Epithelial cell of proximal tubule (primary cell): ENCODE data around the gene FRAT1. TPM values are rescaled to one million over a fixed set of nuclear protein-coding genes. Genes with fewer than 3 reads are reported as not detected.

Experiments
- DNase-seq: peaks from one replicate; pipeline ENCODE4 v3.0.0-alpha.2; 2011; ENCODE audit warnings: low read depth
- H3K4me3 ChIP-seq: 2 replicates; pipeline ENCODE4 v1.5.1; 2011; ENCODE audit warnings: low read depth, mild to moderate bottlenecking, low read length
- CTCF ChIP-seq: conservative IDR thresholded peaks from 2 replicates; pipeline ENCODE4 v1.5.1; 2012; ENCODE audit warnings: low read depth, mild to moderate bottlenecking, low read length
- total RNA-seq: library from RNA; depleted of rRNA; stranded (reverse); fragments of >200 nt; gene quantifications from 2 replicates; pipeline ENCODE4 v1.2.3, GENCODE V29; 2015

Gene FRAT1
- total RNA-seq, 1 donor from 2014 or later = 1.1 TPM

GRCh38 chr10:97360705-97361536, 41.9 kb downstream of the FRAT1 start:
- H3K4me3 ChIP-seq = no peak overlapping the region
- no peak for TF ChIP-seq CTCF
- no peak for DNase-seq

GRCh38 chr10:97361537-97361901, 42.4 kb downstream of the FRAT1 start:
- no peak overlapping the region for H3K4me3 ChIP-seq
- TF ChIP-seq CTCF = no peak
- DNase-seq = no peak

- DNase-seq = no peak
- no peak for TF ChIP-seq CTCF
- H3K4me3 ChIP-seq = no peak overlapping the region
Measured at GRCh38 chr10:97362310-97363033, 43.4 kb downstream of the FRAT1 start.

DNA sequence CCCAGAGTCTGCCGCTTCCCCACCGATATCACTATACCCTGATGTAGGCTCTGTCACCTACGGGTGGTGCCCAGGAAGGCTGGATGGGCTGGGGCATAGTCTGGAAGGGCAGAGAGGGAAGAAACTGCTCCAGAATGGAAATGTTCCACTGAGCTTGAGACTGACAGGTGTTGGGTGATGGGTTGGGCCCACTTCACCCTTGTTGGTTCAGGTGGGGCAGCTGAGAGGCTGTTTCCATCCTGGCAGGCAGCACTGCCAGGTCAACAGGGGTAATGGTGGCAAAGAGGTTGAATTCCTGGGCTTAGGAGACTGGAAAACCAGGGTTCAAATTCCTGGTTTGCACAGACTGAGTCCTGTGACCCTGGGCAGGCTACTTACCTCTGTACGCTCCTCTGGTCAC, 44.0 kb downstream of the FRAT1 start:
- TF ChIP-seq CTCF = no peak
- DNase-seq = no peak

DNA sequence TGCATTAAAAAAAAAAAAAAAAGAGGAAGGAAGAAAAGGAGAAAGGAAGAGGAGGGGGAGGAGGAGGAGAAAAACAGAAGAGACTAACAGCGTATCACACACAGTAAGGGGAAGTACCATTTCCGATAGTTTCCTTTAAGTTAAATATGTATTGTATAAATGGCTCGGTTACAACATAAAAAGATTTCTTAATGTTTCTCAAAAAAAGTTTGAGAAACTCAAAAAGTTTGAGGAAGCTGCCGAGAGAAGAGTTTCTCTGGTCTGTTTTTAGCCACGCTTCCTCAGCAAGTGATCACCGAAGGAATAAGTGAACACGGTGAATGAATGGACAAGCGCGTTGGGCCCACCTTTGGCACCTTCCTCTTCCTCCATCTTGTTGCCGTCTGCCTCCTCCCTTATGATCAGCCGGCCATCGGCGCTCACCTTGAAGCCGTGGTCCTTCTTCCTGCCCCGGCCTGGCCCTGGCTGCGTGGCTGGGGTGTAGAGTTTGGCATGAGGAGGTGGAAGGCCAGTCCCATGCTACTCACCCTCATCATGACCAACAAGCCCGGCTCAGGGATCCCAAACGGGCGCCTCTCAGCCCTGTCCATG, 46.8 kb downstream of the FRAT1 start:
- TF ChIP-seq CTCF = no peak
- H3K4me3 ChIP-seq = no peak overlapping the region
- no peak for DNase-seq

More for the DNA sequence above, 44.0 kb downstream of the FRAT1 start:
- H3K4me3 ChIP-seq = no peak overlapping the region

DNA sequence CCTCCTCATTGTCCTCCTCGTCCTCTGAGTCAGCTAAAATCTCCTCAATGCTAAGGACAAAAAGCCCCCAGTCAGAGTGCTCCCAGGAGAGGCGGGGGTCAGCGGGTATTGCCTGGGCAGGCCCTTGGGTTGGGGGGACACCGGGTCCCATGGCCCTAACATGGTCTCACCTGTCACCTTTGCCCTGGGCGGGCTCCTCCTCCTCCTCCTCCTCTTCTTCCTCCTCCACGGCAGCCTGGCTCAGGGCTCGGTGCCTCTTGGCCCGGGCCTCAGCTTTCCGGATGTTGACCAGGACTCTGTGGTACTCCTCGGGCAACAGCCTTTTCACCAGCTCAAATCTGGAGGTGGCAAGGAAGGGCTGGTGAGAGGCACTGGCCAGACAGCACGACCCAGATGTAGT, 47.5 kb downstream of the FRAT1 start:
- TF ChIP-seq CTCF = no peak
- no peak for DNase-seq
- H3K4me3 ChIP-seq = no peak overlapping the region
